ENCODE data around the gene WNT8A. TPM values are rescaled to one million over a fixed set of nuclear protein-coding genes. Genes with fewer than 3 reads are reported as not detected.
"Not testable (repeated sequence)": the region's sequence is repeated elsewhere in the genome, so short reads cannot be mapped to it uniquely, and the experiment has no call there.

The WNT8A gene
- total RNA-seq, 1 donor from 2014 or later: not detected

DNA sequence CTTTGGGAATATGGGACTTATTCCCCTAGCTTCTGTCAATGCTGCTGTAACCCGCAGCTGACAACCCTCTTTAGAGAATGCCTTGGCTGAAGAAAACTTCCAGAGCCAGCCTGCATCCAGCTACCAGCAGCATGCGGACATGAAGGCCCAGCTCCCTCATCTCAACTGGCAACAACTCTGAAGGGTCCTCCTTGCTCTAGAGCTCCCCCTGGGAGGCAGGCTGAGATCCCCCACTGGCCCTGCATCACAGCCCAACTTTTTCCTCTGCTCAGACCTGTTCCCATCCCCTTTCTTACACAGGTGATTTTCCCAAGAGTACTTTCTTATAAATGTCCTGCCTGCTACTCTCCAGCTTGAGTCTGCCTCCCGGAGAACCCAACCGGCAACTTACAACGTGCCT, 18.7 kb upstream of the WNT8A start:
- no peaks in the 10 kb centered on the region for H3K9me3 Mint-ChIP-seq
- no peak for DNase-seq (ENCODE audit: low read depth, low spot score)
- no peak overlapping the region for H3K27ac Mint-ChIP-seq (ENCODE audit: unreplicated experiment)
- TF ChIP-seq, protein P1, sequence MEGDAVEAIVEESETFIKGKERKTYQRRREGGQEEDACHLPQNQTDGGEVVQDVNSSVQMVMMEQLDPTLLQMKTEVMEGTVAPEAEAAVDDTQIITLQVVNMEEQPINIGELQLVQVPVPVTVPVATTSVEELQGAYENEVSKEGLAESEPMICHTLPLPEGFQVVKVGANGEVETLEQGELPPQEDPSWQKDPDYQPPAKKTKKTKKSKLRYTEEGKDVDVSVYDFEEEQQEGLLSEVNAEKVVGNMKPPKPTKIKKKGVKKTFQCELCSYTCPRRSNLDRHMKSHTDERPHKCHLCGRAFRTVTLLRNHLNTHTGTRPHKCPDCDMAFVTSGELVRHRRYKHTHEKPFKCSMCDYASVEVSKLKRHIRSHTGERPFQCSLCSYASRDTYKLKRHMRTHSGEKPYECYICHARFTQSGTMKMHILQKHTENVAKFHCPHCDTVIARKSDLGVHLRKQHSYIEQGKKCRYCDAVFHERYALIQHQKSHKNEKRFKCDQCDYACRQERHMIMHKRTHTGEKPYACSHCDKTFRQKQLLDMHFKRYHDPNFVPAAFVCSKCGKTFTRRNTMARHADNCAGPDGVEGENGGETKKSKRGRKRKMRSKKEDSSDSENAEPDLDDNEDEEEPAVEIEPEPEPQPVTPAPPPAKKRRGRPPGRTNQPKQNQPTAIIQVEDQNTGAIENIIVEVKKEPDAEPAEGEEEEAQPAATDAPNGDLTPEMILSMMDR (conservative IDR thresholded peaks at IDR 0.05): peak; percentile 41
- H3K4me3 Mint-ChIP-seq: no peak overlapping the region
- no peaks in the 10 kb centered on the region for H3K27me3 Mint-ChIP-seq (ENCODE audit: low read depth)
- H3K4me1 Mint-ChIP-seq: peaks cover 5% of the 10 kb centered on the region
- peaks cover 2% of the 10 kb centered on the region for H3K36me3 Mint-ChIP-seq (ENCODE audit: low read depth)

DNA sequence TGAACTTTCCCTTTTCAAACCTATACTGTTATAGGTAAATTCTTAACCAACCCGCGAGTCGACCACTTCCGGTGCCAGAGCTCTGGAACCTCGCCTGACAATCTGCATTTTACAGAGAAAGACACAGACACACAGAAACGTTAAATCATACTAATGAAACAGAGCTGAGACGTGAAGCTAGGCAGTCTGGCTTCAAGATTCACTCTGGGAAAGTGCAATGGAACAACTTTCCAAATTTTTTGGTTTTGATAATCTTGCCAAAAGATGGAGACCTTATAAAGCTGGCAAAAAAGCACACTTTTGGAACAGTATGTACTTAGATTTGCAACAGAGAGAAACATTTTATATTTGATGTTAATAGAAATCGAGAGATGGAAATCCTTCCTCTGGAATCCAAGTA, 15.9 kb upstream of the WNT8A start:
- TF ChIP-seq, protein P1 (conservative IDR thresholded peaks at IDR 0.05): no peak
- Mint-ChIP-seq H3K4me3 (no peak overlapping the region), H3K9me3 (no peaks in the 10 kb centered on the region), H3K36me3 (ENCODE audit: low read depth) (peaks cover 2% of the 10 kb centered on the region), H3K27me3 (ENCODE audit: low read depth) (no peaks in the 10 kb centered on the region), H3K4me1 (peaks cover 8% of the 10 kb centered on the region), H3K27ac (ENCODE audit: unreplicated experiment) (no peak overlapping the region)
- no peak for DNase-seq (ENCODE audit: low read depth, low spot score)

DNA sequence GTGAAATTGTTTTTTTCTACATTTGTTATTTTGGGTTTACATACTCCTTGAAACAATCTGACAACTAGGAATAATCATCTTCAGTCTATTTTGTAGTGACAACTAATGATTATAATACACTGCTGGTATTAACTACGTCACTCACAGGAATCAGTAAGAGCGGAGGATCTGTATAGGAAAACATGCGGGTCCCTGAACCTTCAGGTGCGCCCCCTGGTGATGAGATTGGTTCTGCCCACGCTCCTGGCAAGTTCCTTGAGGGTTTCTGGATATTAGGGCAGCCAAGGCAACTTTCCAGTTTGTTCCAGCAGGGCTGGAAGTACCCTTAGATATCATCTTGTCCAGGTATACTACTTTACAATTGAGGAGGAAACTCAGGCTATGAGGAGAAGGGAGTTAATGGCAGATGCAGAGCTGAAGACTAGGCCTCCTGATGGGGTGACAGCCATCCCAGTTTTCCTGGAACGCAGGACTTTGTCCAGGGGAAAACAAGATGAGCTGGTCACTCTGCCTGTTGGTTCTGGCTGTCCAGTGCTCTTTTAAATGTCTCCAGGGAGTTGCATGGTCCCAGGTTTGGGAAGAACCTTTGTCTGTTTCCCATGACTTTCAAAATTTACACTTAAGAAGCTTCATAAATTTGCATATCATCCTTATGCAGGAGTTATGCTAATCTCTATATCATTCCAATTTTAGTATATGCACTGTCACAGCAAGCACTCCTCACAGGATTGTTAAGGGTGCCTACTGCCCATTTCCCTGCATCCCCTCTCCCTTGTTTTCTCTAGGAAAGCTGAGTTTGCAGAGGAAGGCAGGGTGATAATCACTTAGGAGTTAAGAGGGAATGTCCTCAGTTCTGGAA, 14.9 kb upstream of the WNT8A start:
- TF ChIP-seq, protein P1 (conservative IDR thresholded peaks at IDR 0.05): peak; percentile 79
- Mint-ChIP-seq H3K27ac (ENCODE audit: unreplicated experiment) (no peak overlapping the region), H3K36me3 (ENCODE audit: low read depth) (peaks cover 2% of the 10 kb centered on the region), H3K27me3 (ENCODE audit: low read depth) (no peaks in the 10 kb centered on the region), H3K4me3 (no peak overlapping the region), H3K9me3 (no peaks in the 10 kb centered on the region), H3K4me1 (peaks cover 8% of the 10 kb centered on the region)
- peak; percentile 76 for DNase-seq (ENCODE audit: low read depth, low spot score)

DNA sequence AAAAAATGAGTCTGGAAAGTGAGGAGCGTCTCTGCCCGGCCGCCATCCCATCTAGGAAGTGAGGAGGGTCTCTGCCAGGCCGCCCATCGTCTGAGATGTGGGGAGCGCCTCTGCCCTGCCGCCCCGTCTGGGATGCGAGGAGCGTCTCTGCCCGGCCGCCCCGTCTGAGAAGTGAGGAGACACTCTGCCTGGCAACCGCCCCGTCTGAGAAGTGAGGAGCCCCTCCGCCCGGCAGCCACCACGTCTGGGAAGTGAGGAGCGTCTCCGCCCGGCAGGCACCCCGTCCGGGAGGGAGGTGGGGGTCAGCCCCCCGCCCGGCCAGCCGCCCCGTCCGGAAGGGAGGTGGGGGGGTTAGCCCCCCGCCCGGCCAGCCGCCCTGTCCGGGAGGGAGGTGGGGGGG, 13.8 kb upstream of the WNT8A start:
- peaks cover 14% of the 10 kb centered on the region for H3K4me1 Mint-ChIP-seq
- not testable (repeated sequence) for H3K4me3 Mint-ChIP-seq; DNase-seq (ENCODE audit: low read depth, low spot score); H3K36me3 Mint-ChIP-seq (ENCODE audit: low read depth); H3K27ac Mint-ChIP-seq (ENCODE audit: unreplicated experiment); H3K9me3 Mint-ChIP-seq; H3K27me3 Mint-ChIP-seq (ENCODE audit: low read depth)

DNA sequence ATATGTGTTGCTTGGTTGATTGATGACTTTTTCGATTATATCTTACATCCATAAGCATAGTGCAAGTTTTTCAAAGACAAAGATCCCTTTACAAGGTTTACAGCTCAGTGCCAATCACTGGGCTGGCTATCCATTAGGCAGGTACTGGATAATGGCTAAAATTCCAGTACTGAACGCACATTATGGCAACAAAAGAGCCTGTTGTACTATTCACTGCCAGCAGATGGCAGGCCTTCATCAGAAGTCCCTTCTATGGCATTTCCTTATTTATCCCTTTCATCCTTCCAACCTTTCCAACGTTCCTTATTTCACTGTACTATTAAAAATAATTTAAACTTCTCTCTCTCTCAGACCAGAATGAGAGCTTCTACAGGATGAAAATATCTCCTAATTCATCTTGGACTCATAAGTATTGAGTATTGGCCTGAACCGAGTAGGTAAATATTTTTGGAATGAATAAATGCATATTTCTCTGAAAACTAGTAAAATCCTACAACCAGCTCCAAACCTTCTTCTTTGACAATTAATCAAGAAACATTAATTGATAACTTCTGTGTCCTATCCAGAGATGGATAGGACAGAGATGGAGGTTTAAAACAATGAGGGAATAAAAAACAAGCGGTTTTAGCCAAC, 6.7 kb upstream of the WNT8A start:
- Mint-ChIP-seq H3K27ac (ENCODE audit: unreplicated experiment) (peak overlapping the region; percentile 29), H3K4me1 (peaks cover 9% of the 10 kb centered on the region), H3K27me3 (ENCODE audit: low read depth) (no peaks in the 10 kb centered on the region), H3K36me3 (ENCODE audit: low read depth) (no peaks in the 10 kb centered on the region), H3K9me3 (no peaks in the 10 kb centered on the region), H3K4me3 (no peak overlapping the region)
- peak; percentile 68 for DNase-seq (ENCODE audit: low read depth, low spot score)
- TF ChIP-seq, protein P1 (conservative IDR thresholded peaks at IDR 0.05): peak; percentile 89

Data from neural crest cell (in vitro differentiated cells).